NCI-H1092 (cell line): ENCODE data around the gene HECA.
"Not testable (repeated sequence)": the region's sequence is repeated elsewhere in the genome, so short reads cannot be mapped to it uniquely, and the experiment has no call there.

Experiments
- DNase-seq: peaks from one replicate; lab custom pipeline; 2025; lab: John Stamatoyannopoulos, UW

Gene HECA

GRCh38 chr6:139134817-139135577 lies at the start of gene HECA:
HECA (plus strand) TSS chr6:139135080; CDS start chr6:139135397, 317 bp downstream.
- DNase-seq = peak; percentile 78

- no peak for DNase-seq
These were observed 43.1 kb upstream of the HECA start for GRCh38 chr6:139091826-139092225.

- no peak for DNase-seq
These were observed 34.9 kb upstream of the HECA start for GRCh38 chr6:139099984-139100383.

- DNase-seq = no peak
These were observed 27.8 kb upstream of the HECA start for GRCh38 chr6:139107051-139107450.

GRCh38 chr6:139108378-139108777 lies 26.5 kb upstream of the HECA start:
- no peak for DNase-seq

GRCh38 chr6:139109558-139109957 lies 25.3 kb upstream of the HECA start:
- DNase-seq = no peak

- DNase-seq = no peak
These were observed 22.7 kb upstream of the HECA start for GRCh38 chr6:139112146-139112545.

- DNase-seq = no peak
These were observed 22.3 kb upstream of the HECA start for GRCh38 chr6:139112561-139112960.

GRCh38 chr6:139114746-139115145 lies 20.1 kb upstream of the HECA start:
- DNase-seq = peak; percentile 13

GRCh38 chr6:139115989-139116758 lies 18.7 kb upstream of the HECA start:
- DNase-seq = no peak

GRCh38 chr6:139117734-139118133 lies 17.1 kb upstream of the HECA start:
- no peak for DNase-seq

GRCh38 chr6:139119552-139119951 lies 15.3 kb upstream of the HECA start:
- DNase-seq = no peak

GRCh38 chr6:139122823-139123222 lies 12.1 kb upstream of the HECA start:
- DNase-seq = not testable (repeated sequence)

- no peak for DNase-seq
These were observed 9.8 kb upstream of the HECA start for GRCh38 chr6:139124887-139125672.

GRCh38 chr6:139126255-139126654 lies 8.6 kb upstream of the HECA start:
- DNase-seq = no peak

- no peak for DNase-seq
These were observed 7.9 kb upstream of the HECA start for GRCh38 chr6:139126931-139127330.

GRCh38 chr6:139129284-139129683 lies 5.6 kb upstream of the HECA start:
- no peak for DNase-seq

GRCh38 chr6:139131736-139132280 lies 3.1 kb upstream of the HECA start:
- no peak for DNase-seq

- DNase-seq = no peak
These were observed 1.4 kb upstream of the HECA start for GRCh38 chr6:139133262-139134063.

- no peak for DNase-seq
These were observed 850 bp upstream of the HECA start for GRCh38 chr6:139134064-139134395.
